Thyroid gland (tissue), 4 donors: Measurements from ENCODE around the gene MBD6. TPM values are rescaled to one million over a fixed set of nuclear protein-coding genes. Genes with fewer than 3 reads are reported as not detected.

Experiments used
- DNase-seq, 2 donors: peaks; one replicate each; pipeline ENCODE4 v3.0.0-alpha.2; 2019
- H3K27ac ChIP-seq, 3 donors: fragments of 200-600 bp; sonication (generic); 1 replicate in 2 of 3; 2 replicates in 1 of 3; pipeline ENCODE4 v1.5.1; 2016 to 2019; ENCODE audit warnings: mild to moderate bottlenecking in 1 of 3, moderate library complexity in 1 of 3
- H3K27me3 ChIP-seq: fragments of 200-600 bp; sonication (generic); one replicate; pipeline ENCODE4 v1.5.1; 2019
- H3K36me3 ChIP-seq, 2 donors: fragments of 200-600 bp; sonication (generic); one replicate each; pipeline ENCODE4 v1.5.1; 2016 to 2019
- H3K4me1 ChIP-seq, 2 donors: fragments of 200-600 bp; sonication (generic); one replicate each; pipeline ENCODE4 v1.5.1; 2017 to 2019
- H3K4me3 ChIP-seq, 3 donors: fragments of 200-600 bp; sonication (generic); replicated peaks in 1 of 3; 1 replicate in 2 of 3; 2 replicates in 1 of 3; pipeline ENCODE4 v1.5.1; 2016; ENCODE audit warnings: mild to moderate bottlenecking in 1 of 3
- H3K9me3 ChIP-seq: fragments of 200-600 bp; sonication (generic); one replicate; pipeline ENCODE4 v1.5.1; 2017
- POLR2A ChIP-seq, 2 donors: fragments of 450-650 bp; IDR thresholded peaks; one replicate each; pipeline ENCODE4 v1.6.1; 2017; ENCODE audit warnings: antibody characterized with exemption in 2 of 2, mild to moderate bottlenecking in 2 of 2, moderate library complexity in 1 of 2
- WGBS, 2 donors: methylation state at CpG; one replicate each; pipeline ENCODE4 v1.1.5; 2017; 5-methylcytosine and 5-hydroxymethylcytosine counted together
- intact Hi-C: fragments of 100-400 bp; cut with DNase I; formaldehyde crosslinking; loops from one replicate; pipeline ENCODE4 v1.15.1; 2023
- microRNA counts, 2 donors: library from miRNA; unstranded; fragments of <30 nt; microRNA quantifications; one replicate each; lab custom pipeline; 2016 to 2017
- microRNA-seq: library from miRNA; unstranded; fragments of <30 nt; microRNA quantifications from one replicate; pipeline ENCODE4, GENCODE V29; 2016
- small RNA-seq: library from RNA; depleted of rRNA; stranded (forward); fragments of <200 nt; gene quantifications from one replicate; pipeline ENCODE3, GENCODE V24; 2016
- total RNA-seq, 4 donors: library from RNA; depleted of rRNA; stranded (reverse); fragments of >200 nt; gene quantifications; one replicate each; pipeline ENCODE4 v1.2.3, GENCODE V29; 2016
- TF ChIP-seq, protein P1 (sequence below), 6 experiments: fragments of 200-600 bp in 3 of 6; fragments of 450-650 bp in 3 of 6; sonication (generic) in 3 of 6; IDR thresholded peaks; one replicate each; pipeline ENCODE4 v1.5.1; 2016 to 2019; ENCODE audit warnings: antibody characterized with exemption in 6 of 6, mild to moderate bottlenecking in 2 of 6, inconsistent platforms in 1 of 6, moderate library complexity in 1 of 6

Gene MBD6
- total RNA-seq, 4 donors from 2014 or later = 18.9 to 59.7 (median 51.9) TPM

DNA sequence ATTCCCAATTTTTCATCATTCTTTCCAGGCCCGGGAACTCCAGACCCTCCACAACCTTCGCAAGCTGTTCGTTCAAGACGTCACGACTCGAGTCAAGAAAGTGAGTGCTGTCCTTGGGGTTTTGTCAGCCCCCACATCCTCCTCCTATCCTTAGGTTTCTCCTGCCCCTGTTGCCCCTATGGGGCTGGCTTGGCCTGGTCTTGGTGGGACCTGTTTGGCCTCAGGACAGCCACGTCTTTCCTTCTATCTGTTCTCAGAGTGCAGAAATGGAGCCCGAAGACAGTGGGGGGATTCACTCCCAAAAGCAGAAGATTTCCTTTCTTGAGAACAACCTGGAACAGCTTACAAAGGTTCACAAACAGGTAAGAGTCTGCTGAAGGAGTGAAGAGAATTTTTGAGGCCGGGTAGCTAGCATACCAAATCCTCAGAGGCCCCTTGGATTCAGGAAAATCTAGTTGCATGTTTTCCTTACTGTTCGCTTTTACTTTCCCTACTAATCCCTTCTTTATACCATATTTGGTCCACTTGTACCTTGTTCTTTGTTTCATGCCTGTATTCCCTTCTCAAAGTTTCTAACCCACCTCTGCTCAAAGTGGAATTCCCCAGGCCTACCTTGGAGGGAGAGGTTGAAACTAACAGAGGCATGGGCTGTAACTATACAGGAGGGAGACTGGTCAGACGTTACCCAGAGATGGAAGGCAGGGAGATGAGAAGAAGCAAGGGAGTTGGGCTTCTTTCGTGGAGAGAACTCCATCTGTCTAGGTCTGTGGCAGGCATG lies 55.5 kb downstream of the MBD6 start:
- WGBS, 2 donors = 87 to 89% methylated on average over 12 of the region's 12 CpGs

DNA sequence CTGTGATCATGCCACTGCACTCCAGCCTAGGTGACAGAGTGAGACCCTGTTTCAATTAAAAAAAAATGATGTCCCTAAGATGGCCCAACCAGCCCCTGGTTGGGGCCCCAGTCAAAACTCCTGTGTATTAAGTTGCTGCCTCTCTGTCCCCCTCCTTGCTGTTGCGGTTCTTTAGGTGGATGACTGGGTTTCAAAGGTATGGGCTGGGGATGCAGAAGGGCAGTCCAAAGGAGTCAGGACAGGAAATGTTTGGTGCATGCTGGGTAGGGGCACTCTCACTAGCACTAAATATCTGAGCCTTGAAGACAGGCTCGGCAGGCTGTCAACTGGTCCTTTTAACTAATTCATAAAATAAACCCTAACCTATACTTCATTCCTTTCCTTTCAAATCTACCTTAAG lies 56.4 kb downstream of the MBD6 start:
- no peak for DNase-seq
- no peak overlapping the region for H3K27ac ChIP-seq
- no peak overlapping the region for H3K4me3 ChIP-seq
- no peaks in the 10 kb centered on the region for H3K4me1 ChIP-seq
- no peaks in the 10 kb centered on the region for H3K27me3 ChIP-seq
- 72 to 84% methylated on average over 2 of the region's 2 CpGs for WGBS, 2 donors
- H3K9me3 ChIP-seq = no peaks in the 10 kb centered on the region
- H3K36me3 ChIP-seq = no peaks in the 10 kb centered on the region
- intact Hi-C loops = no loop called here
- TF ChIP-seq, protein P1, sequence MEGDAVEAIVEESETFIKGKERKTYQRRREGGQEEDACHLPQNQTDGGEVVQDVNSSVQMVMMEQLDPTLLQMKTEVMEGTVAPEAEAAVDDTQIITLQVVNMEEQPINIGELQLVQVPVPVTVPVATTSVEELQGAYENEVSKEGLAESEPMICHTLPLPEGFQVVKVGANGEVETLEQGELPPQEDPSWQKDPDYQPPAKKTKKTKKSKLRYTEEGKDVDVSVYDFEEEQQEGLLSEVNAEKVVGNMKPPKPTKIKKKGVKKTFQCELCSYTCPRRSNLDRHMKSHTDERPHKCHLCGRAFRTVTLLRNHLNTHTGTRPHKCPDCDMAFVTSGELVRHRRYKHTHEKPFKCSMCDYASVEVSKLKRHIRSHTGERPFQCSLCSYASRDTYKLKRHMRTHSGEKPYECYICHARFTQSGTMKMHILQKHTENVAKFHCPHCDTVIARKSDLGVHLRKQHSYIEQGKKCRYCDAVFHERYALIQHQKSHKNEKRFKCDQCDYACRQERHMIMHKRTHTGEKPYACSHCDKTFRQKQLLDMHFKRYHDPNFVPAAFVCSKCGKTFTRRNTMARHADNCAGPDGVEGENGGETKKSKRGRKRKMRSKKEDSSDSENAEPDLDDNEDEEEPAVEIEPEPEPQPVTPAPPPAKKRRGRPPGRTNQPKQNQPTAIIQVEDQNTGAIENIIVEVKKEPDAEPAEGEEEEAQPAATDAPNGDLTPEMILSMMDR (IDR thresholded peaks at IDR 0.05) = no peak
- no peak for TF ChIP-seq POLR2A (IDR thresholded peaks at IDR 0.05)

More for the DNA sequence above, 55.5 kb downstream of the MBD6 start:
- Histone ChIP-seq H3K4me3 (no peak overlapping the region), H3K27me3 (no peaks in the 10 kb centered on the region), H3K4me1 (no peaks in the 10 kb centered on the region), H3K9me3 (no peaks in the 10 kb centered on the region), H3K36me3 (no peaks in the 10 kb centered on the region), H3K27ac (no peak overlapping the region)
- DNase-seq = no peak
- no peak for TF ChIP-seq POLR2A (IDR thresholded peaks at IDR 0.05)
- TF ChIP-seq, protein P1 (IDR thresholded peaks at IDR 0.05) = no peak
- intact Hi-C loops = no loop called here

MicroRNAs within 50 kb of the gene (microRNA counts, 767-probe panel; counts per million panel counts)
- 0 to 2,556 counts per million in 2 donors for microRNA hsa-miR-616-3p (lab: Ali Mortazavi, UCI)

Small RNA genes lying within 50 kb of the gene (microRNA-seq; reads per million reads assigned to microRNA genes)
- gene MIR616 = not detected
- gene MIR6758 = not detected

Small RNA genes lying within 50 kb of the gene (small RNA-seq; reads per million reads assigned to genes)
- gene MIR616 = not detected

Other genes with a start within 250 kb of the MBD6 start
- gene R3HDM2, start 91.8 kb upstream of the MBD6 start, total RNA-seq = 10 to 100 TPM; 30.7 to 40.8 (median 35.5) TPM
- gene INHBC, start 88.0 kb upstream of the MBD6 start, total RNA-seq = under 1 TPM in 3 of 4 donors, not detected in 1; 0.33 to 0.63 (median 0.54) TPM
- gene INHBE, start 67.5 kb upstream of the MBD6 start, total RNA-seq = not detected
- 1 to 10 TPM in 3 of 4 donors, not detected in 1; 1.1 to 2.2 (median 1.6) TPM for gene GLI1, start 63.0 kb upstream of the MBD6 start, total RNA-seq
- 1 to 10 TPM; 3.2 to 6.3 (median 4.6) TPM for gene ARHGAP9, start 43.0 kb upstream of the MBD6 start, total RNA-seq
- 100 to 1,000 TPM in 2 of 4 donors, 10 to 100 TPM in 2; 55.2 to 173 (median 97.8) TPM for gene MARS1, start 34.8 kb upstream of the MBD6 start, total RNA-seq
- 10 to 100 TPM; 44.5 to 71.3 (median 53.8) TPM for gene DDIT3, start 2.3 kb upstream of the MBD6 start, total RNA-seq
- 100 to 1,000 TPM; 164 to 199 (median 193) TPM for gene DCTN2, start 24.4 kb downstream of the MBD6 start, total RNA-seq
- gene KIF5A, start 27.2 kb downstream of the MBD6 start, total RNA-seq = under 1 TPM; 0.34 to 0.67 (median 0.51) TPM
- gene PIP4K2C, start 68.4 kb downstream of the MBD6 start, total RNA-seq = 10 to 100 TPM; 29.6 to 82.6 (median 59.2) TPM
- 10 to 100 TPM; 29.2 to 42.0 (median 33.9) TPM for gene DTX3, start 82.0 kb downstream of the MBD6 start, total RNA-seq
- gene ARHGEF25, start 88.6 kb downstream of the MBD6 start, total RNA-seq = 10 to 100 TPM in 1 of 4 donors, 1 to 10 TPM in 3; 3.3 to 25.8 (median 3.9) TPM
- gene B4GALNT1, start 110.4 kb downstream of the MBD6 start, total RNA-seq = 1 to 10 TPM in 3 of 4 donors, under 1 TPM in 1; 0.88 to 7.9 (median 2.2) TPM
- gene OS9, start 171.3 kb downstream of the MBD6 start, total RNA-seq = 100 to 1,000 TPM; 262 to 393 (median 286) TPM
- gene AGAP2, start 215.9 kb downstream of the MBD6 start, total RNA-seq = 1 to 10 TPM in 1 of 4 donors, under 1 TPM in 3; 0.45 to 1.3 (median 0.80) TPM
- gene TSPAN31, start 222.2 kb downstream of the MBD6 start, total RNA-seq = 100 to 1,000 TPM; 110 to 166 (median 137) TPM
- gene CDK4, start 229.5 kb downstream of the MBD6 start, total RNA-seq = 100 to 1,000 TPM in 3 of 4 donors, 10 to 100 TPM in 1; 95.2 to 137 (median 113) TPM
- gene MARCHF9, start 232.3 kb downstream of the MBD6 start, total RNA-seq = 10 to 100 TPM; 17.5 to 25.1 (median 21.4) TPM
- 10 to 100 TPM in 2 of 4 donors, 1 to 10 TPM in 2; 2.7 to 13.0 (median 10.0) TPM for gene CYP27B1, start 244.3 kb downstream of the MBD6 start, total RNA-seq
- gene METTL1, start 249.3 kb downstream of the MBD6 start, total RNA-seq = 10 to 100 TPM in 3 of 4 donors, 1 to 10 TPM in 1; 7.9 to 24.5 (median 13.1) TPM
- gene EEF1AKMT3, start 249.8 kb downstream of the MBD6 start, total RNA-seq = 10 to 100 TPM; 12.1 to 20.4 (median 16.5) TPM